Stimulated activated CD4-positive, alpha-beta T cell treated with anti-CD3 and anti-CD28 coated beads, Interleukin-1b, Interleukin-23, amount 100 ng/mL, for 1 hour (primary cell): ENCODE measurements around the gene CNTN5.
"Not testable (repeated sequence)": the region's sequence is repeated elsewhere in the genome, so short reads cannot be mapped to it uniquely, and the experiment has no call there.

Source experiments
- DNase-seq, 2 donors: peaks; one replicate each; pipeline ENCODE4 v3.0.0-alpha.2; 2020; ENCODE audit warnings: low read depth in 2 of 2

Gene CNTN5

DNA sequence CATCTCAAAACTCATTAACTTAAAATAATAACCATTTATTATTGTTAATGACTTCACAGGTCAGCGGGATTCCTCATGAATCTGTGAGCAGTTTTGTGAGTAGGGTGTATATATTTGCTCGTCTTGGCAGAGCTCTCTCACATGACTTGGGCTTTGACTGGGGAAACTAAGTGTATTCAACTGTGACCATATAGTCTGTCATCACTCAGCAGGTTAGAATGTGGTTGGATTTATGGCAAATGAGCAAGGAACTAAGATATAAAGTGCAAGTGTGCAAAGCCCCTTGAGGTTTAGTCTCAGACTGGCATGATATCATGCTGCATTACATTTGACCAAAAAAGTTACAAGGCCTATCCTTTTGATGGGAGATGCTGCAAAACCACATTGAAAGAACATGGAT is 254.8 kb downstream of the CNTN5 start:
- DNase-seq, result no peak

DNA sequence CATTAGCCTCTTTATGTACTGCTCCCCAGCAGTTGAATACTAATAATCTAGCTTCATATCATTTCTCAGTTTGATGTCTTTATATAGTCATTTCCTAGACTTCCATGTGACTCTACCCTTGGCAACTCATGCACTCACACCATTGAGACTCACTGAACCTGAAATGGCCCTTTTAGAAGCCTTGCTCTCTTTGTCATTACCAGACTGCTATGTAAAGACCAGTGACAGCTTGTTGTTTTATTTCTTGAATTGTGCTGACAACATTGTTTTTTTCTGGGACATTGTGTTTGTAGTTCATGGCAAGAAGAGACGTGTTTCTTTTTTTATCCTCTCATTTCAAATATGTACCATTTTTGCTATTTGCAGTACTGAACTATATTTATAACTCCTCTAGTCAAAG is 256.5 kb downstream of the CNTN5 start:
- no peak for DNase-seq

DNA sequence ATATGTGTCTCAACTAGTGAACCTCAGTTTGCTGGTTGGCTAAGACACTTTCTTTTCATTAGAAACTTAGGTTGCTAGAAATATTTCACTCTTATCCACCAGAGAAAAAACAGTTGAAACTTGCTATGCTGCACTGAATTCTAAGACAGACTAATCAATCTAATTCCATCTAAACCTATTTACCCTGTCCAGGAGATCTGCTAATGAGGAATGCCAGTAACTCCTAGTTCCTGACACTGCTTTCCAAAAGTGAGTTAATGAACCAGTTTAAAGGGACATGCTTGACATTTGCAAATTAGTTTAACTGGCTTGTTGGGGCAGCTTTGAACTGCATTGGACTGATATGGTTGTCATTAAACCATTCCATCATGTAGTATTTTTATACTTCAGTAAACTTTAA is 258.5 kb downstream of the CNTN5 start:
- DNase-seq, result no peak

GRCh38 chr11:99281331-99281730 is 260.6 kb downstream of the CNTN5 start:
- DNase-seq, result no peak

DNA sequence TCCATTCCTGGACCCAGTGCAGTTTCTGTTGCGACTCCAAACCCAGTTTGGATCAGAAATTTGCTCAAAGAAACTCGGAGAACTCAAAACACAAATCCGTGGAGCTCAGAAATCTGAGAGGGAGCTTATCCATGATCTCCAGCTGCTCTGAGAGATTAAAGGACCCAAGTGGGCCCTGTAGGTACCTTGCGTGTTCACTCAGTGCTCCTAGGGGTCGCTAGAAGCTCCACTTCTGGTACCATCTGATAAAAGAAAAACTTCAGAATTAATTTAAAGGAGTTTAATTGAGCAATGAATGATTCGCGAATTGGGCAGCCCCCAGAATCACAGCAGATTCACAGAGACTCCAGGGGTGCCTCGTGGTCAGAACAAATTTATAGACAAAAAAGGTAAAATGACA is 277.2 kb downstream of the CNTN5 start:
- not testable (repeated sequence) for DNase-seq

DNA sequence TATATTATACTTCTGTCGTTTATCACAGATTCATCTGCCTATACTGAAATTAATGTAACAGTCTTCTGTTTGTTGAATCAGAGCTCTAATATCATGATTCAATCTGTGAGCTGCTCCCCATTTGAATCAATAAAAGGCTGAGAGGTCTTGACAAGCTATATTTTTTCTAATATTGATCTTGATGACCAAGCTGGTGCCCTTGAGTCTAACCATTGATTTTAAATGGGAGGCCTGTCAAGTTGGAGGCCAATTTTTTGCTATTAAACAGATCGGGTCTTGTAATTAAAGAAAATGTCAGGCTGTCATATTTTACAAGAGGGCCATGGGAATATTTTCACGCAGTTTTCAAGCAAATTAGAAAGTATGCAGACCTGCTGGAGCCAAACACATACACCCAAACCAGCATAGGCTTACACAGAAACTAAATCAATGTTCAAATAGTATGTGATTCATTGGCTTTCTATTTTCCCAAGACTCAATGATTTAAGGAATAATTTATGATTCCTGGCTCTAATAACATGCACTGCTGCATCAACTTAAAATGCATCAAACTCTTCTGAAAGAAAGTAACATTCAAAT is 286.9 kb downstream of the CNTN5 start:
- DNase-seq, result no peak

DNA sequence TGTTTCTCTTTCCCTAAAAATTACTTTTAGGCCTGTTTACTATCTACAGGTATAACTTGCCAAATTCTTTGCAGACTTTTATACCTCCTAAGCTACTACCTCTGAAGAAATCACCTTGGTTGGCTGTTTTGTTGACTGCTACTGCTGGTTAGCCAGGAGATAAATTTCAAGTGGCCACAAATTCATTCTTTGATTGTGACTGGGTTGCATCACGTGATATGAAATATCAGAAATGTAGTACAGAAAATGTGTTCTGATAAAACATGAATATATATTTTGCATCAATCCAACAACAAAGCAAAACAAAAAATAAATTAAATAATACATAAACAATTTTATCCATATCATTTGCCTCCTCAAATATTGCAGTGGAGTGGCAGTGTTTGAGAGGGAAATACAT is 291.1 kb downstream of the CNTN5 start:
- DNase-seq, result no peak

- DNase-seq, result no peak
Measured at GRCh38 chr11:99316776-99317520, 296.2 kb downstream of the CNTN5 start.

DNA sequence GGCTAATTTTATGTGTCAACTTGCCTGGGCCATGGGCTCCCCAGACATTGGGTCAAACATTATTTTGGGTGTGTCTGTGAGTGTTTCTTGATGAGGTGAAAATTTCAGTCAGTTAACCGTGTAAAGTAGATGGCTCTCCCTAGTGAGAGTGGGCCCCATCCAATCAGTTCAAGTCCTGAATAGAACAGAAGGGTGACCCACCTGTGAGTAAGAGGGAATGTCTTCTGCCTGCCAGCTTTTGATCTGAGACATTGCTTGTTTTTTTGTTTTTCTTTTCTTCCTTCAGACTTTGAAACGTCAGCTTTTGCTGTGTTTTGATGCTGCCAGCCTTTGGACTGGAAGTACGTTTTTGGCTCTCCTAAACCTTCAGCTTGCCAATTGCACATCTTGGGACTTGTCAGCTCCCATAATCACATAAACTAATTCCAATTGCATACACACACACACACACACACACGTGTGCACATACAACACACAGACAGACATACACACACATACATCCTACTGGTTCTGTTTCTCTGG is 300.1 kb downstream of the CNTN5 start:
- DNase-seq, result no peak

DNA sequence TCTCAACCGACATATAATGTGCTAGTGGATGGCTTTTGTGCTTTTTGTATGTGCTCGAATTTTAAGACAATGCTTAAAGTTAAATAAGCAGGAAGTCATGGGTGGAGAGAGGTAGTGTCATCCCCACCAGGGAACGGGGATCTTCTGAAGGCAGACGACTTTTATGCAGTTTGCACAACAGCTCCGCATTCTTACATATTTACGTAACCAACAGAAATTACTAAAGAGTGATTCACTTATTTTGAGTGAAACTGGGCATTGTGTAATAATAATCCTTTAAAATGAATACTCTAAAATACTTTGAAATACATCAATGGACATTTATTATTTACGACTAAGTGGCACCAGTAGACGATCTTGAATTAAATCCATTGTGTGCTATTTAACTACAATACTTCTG is 305.1 kb downstream of the CNTN5 start:
- DNase-seq, result no peak

- DNase-seq, result no peak
Measured at GRCh38 chr11:99327066-99327465, 306.3 kb downstream of the CNTN5 start.

- DNase-seq, result no peak
Measured at GRCh38 chr11:99327527-99327926, 306.8 kb downstream of the CNTN5 start.

- no peak for DNase-seq
Measured at GRCh38 chr11:99333621-99334020, 312.9 kb downstream of the CNTN5 start.

DNA sequence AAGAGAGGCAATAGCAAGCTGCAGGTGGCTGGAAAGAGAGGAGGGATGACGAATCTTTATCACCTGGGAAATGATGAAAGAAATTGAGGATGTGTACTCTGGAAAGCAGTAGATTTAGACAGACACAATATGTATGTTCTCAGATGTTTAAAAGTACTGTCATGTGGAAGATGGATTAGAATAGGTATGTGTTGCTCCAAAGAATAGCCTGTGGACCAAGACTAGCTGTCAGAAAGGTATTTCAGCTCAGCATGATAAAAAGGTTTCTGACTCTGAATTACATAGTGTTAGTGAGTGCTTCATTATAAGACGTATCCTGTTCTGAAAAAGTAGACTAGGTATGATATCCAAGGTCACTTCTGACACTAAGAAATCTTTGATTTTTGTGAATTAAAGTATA is 322.4 kb downstream of the CNTN5 start:
- no peak for DNase-seq

DNA sequence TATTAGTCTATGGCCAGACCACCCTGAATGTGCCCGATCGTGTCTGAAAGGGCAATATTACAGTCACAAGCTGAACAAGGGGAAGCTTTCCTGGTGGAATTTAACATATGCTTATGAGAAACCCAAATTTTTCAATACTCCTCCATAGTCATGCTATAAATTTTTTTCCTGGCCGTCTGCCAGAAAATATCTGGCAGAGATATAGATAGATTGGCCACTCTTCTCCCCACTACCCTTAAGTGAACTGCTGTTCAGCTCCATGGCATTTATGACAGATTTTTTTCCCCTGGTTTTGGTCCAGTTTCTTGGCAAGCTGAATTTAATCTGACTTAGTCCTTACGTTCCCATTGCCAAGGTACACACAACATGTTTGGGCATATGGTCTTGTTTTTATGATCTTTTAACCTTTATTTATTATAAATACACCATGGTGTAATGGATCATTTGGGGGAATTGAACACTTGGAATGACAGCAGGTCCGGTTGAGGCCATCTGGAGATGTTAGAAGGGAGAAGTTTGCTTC is 328.5 kb downstream of the CNTN5 start:
- DNase-seq, result no peak

- DNase-seq, result no peak
Measured at GRCh38 chr11:99351624-99352023, 330.9 kb downstream of the CNTN5 start.

GRCh38 chr11:99352642-99353041 is 331.9 kb downstream of the CNTN5 start:
- DNase-seq, result no peak

- DNase-seq, result no peak
Measured at GRCh38 chr11:99366546-99366945, 345.8 kb downstream of the CNTN5 start.

DNA sequence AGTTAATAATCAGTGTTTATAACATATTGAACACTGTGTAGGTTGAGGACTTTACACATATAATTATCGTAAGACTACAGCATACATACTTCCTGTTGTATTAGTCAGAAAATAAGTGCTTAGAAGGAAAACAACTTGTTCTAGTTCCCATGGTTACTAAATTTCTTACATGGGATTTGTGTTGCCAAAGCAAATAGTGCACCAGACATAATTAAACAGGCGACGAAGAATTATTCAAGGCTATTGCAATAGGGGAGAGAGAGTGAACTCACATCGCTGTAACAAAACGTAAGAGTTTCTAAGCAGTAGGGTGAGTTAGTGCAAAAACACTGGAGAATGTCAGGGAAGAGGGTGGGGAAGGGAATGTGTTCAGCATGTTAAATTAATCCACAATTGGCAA is 347.8 kb downstream of the CNTN5 start:
- no peak for DNase-seq

GRCh38 chr11:99370549-99371216 is 349.9 kb downstream of the CNTN5 start:
- DNase-seq, result no peak

DNA sequence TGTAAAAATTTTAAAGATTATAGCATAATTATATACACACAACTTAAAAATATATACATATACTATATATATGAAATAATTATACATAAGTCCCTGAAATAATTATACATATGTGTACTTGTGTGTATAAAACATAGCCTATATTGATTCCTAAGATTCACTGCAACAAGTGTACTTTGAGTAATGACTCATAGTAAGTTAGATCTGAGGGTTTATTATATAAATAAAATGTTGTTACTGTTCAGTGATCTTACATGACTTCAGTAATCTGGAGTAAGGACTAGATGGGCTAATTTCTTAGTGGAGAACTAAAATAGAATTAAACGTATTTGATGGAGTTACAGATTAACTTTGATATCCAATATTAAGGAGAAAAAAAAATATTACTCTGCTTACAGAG is 350.5 kb downstream of the CNTN5 start:
- no peak for DNase-seq

DNA sequence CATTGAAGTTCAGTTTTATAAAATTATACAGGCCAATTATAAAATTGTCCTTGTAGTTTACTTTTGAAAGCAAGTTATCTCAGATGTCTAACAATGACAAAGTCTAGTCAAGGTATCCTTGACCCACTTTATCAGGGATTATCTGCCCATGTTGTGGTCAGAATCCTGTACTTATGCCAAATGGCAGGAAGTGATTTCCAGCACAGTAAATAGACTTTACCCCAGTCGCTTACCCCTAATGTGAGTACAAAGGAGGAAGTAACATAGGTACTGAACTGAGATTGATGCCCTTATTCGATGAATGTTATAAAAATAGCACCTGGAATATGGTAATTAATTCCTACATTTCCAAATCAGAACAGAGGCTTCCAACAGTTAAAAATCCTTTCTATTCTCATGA is 355.7 kb downstream of the CNTN5 start:
- DNase-seq, result no peak
